HG02588 (cell line): ENCODE data around the gene WFS1.

Experiments
- ATAC-seq: cut with Tn5 transposase; IDR thresholded peaks from one replicate; pipeline ENCODE4 v1.9.1; 2021; ENCODE audit warnings: mild to moderate bottlenecking, moderate library complexity; ENCODE audit not compliant: unreplicated experiment

The WFS1 gene, protein sequence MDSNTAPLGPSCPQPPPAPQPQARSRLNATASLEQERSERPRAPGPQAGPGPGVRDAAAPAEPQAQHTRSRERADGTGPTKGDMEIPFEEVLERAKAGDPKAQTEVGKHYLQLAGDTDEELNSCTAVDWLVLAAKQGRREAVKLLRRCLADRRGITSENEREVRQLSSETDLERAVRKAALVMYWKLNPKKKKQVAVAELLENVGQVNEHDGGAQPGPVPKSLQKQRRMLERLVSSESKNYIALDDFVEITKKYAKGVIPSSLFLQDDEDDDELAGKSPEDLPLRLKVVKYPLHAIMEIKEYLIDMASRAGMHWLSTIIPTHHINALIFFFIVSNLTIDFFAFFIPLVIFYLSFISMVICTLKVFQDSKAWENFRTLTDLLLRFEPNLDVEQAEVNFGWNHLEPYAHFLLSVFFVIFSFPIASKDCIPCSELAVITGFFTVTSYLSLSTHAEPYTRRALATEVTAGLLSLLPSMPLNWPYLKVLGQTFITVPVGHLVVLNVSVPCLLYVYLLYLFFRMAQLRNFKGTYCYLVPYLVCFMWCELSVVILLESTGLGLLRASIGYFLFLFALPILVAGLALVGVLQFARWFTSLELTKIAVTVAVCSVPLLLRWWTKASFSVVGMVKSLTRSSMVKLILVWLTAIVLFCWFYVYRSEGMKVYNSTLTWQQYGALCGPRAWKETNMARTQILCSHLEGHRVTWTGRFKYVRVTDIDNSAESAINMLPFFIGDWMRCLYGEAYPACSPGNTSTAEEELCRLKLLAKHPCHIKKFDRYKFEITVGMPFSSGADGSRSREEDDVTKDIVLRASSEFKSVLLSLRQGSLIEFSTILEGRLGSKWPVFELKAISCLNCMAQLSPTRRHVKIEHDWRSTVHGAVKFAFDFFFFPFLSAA

GRCh38 chr4:6269616-6270511, at the start of gene WFS1:
WFS1 (plus strand) TSS chr4:6269850; CDS start chr4:6277456, 7,606 bp downstream.
- ATAC-seq, result peak; percentile 100

DNA sequence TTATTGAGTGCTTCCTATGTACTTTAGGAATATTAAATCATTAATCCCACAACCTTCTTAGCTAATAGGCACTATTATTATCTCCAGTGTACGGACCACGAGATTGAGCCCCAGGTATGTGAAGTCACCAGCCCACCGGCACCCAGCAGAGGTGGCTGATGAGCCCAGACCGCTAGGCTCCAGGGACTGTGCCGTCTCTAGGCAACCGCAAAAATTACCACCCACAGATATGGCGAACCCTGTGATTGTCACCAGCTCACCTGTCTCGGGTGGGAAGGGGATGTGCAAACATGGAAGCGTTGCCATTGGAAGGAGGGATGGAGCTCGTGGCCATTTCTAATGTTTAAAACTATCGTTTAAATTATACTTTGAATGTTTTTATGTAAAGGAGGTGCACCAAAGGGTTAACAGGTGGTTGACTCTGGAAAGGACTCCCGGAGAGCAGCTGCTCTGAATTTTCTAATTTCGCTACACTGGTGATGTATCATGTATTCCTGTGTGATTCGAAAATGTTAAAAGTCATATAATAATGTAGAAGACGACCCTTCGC, 48.3 kb upstream of the WFS1 start:
- no peak for ATAC-seq

- ATAC-seq, result no peak
Observed at GRCh38 chr4:6221851-6222760, 47.5 kb upstream of the WFS1 start.

- ATAC-seq, result no peak
Observed at GRCh38 chr4:6222761-6223292, 46.8 kb upstream of the WFS1 start.

- no peak for ATAC-seq
Observed at GRCh38 chr4:6224735-6225134, 44.9 kb upstream of the WFS1 start.

DNA sequence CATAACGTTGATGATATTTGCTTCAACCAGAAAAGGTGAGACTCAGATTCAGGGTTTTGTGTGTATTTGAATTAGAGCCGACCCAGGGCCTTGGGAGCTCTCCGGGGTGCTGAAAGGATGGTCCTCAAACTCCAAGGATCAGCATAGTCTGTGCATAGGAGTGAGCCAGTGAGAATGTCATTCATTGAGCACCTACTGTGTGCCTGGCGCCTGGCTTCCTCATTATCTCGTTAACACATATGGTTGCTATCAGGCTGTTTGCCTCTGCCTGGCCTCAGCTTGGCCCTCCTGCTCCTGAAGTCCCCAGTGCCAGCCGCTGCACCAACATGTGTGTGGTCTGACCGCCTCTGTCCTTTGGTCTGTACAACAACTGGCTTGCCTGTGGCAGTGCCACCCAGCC, 44.2 kb upstream of the WFS1 start:
- ATAC-seq, result no peak

DNA sequence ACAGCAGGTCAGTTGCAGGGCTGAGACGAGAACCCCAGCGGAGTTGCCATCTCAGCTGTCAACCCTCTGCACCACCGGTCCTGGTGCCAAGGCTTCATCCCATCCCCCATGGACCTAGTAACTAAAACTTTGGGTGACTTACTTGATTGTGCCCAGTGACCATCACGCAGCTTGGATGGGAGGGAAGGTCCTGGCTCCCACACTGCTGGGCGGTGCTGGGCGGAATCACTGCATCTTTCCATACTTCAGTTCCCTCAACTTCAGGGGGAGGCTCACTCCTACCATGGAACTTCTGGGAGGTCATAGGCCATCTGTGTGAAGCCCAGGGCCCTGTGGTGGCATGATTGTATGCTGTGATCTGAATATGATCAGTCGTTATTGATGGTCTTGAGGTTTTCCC, 43.1 kb upstream of the WFS1 start:
- no peak for ATAC-seq

GRCh38 chr4:6227412-6228157, 42.1 kb upstream of the WFS1 start:
- no peak for ATAC-seq

DNA sequence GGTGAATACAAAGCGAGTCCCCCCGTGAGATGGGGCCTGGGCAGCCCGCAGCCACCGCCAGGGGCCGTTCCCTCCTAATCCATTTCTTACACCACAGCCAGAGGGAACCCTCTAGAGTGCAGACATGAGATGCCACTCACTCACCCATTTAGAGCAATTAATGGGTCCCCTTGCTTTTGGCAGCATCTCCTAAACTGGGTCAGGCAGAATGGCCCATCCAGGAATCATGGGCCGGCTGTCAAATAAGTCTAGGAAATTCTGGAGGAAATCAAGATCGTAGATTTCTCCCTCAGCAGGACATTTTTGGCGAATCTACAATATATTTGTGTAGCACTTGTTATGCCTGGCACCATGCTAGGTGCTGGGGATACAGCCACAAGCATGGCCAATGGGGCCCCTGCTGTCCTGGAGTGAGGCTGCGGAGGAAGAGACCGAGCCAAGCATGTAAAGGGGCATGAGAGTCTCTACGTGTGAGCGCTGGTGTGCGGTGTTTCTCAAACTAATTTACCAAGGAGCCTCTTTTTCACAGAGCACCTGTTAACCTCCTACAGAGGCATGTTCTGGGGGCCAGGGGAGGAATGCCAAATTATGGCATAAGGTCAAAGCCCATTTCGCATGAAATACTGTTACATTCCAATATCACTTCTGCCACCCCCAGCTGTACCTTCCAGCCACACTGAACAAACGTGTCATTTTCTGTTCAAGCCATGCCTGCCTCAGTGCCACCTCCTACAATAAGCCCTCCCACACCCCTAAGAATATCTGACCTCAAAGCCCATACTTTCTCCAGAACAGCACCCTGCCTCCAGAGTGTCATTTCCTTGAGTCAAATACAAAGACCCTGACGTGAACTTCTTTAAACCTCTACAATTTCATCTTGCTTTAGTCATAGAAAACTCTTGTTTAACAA, 41.2 kb upstream of the WFS1 start:
- ATAC-seq, result no peak

DNA sequence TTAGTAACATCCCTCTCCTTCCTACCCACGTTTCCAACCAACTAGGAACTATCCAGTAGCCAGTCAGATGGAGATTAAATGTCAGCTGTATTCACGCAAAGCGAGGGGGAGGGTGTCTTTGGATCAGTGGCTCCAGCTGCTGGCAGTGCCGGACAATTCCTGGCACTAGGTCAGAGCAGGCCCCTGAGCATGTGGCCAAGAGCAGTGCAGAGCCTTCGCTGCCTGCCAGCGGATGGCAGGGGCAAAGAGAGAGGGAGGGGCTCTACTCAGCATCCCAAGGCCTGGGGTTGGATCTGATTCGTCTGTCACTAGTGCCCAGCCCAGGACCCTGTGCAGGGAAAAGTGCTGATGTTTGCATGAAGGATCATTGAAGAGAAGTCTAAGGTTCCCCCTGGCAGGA, 40.6 kb upstream of the WFS1 start:
- no peak for ATAC-seq

DNA sequence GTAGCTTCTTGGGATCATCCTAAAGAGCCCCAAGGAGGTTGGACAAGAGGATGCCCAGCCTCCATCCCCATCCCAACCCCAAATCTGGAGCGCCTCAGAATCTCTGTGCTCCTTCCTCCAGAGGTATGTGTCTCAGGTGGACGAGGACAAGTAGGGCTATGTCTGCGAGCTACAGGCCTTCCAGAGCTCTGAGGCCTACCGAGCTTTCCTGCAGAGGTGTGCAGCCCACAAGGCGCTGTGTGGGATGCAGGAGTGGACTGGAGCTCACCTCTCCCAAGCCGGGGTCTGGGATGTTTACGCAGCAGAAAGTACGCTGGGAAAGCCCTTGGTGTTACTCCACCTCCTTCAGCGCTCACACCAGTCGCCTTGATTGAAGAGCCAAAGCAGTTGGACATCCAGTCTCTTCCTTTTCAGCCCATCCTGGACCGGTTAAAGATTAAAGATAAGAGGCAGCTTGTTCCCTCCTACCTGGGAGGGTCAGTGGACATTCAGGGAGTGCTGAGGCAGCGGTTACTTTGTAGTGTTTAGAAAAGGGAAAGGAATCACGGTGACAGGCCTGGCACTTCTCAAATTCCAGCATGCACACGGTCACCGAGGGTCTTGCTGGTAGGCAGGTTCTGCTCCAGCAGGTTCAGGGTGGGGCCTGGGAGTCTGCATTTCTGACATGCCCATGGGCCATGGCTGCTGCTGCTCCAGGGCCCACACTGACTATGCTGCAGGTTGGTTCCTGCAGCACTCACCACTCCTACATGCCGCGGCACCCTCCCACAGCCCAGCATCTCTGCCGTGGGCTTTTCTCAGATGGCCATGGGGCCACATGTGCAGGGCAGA, 39.8 kb upstream of the WFS1 start:
- no peak for ATAC-seq

DNA sequence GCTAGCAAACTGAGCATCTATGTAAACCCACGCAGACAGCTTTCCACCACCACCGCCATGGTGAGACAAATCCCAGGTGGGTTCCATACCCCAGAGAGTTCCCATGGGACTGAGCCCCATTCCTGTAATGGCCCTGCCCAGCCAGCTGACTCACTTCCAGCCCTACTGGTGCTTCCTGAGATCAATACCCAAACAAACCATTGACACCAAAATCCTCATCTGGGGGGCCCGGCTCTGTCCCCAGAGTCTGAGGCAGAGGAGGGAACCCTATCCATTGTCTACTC, 39.2 kb upstream of the WFS1 start:
- no peak for ATAC-seq

GRCh38 chr4:6230827-6231662, 38.6 kb upstream of the WFS1 start:
- no peak for ATAC-seq

GRCh38 chr4:6231663-6232165, 37.9 kb upstream of the WFS1 start:
- ATAC-seq, result no peak

DNA sequence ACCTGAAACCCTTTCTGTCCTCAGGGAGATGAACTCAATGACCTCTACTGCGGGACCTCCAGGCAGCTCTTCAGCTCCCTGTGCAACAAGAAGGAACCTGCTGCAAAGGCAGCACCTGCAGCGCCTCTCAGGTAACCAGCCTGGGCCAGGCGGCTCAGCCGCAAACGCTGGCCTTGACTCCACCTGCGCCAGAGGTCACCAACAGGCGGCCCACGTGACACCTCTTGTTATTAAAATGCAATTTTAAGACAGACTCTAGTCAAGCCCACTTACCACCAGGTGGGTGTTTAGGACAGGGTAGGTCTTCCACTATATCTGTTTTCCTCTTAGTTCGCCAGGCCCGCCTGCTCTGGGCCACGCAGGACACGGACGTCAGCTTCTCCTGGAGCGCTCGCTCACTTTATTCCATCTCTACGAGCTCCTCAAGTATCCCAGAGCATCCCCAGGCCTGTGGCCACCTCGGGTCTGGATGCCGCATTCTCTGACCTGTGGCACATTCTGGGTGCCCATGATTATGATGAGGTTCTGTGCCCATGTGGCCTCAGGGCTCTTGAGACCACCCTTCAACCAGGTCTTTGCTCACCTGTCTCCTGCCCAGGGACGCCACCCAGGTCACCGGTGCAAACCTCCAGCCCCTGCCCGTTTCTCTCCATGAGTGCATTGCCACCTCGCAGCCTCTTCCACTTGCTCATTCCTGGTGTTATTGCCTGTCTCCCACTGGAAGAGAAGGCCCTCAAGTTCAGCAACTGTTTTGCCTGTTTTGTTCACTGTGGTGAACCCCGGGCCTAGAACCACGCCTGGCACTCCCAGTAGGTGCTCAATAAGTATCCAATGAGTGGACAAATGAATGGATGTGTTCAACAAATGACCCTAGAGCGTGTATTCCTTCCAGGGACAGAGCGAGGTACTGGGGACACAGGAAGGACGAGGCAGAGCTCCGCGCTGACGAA, 36.5 kb upstream of the WFS1 start:
- ATAC-seq, result no peak
